GM23248 (cell line): Measurements from ENCODE around the gene SNX17. TPM values are rescaled to one million over a fixed set of nuclear protein-coding genes. Genes with fewer than 3 reads are reported as not detected.

Source experiments
- DNase-seq: peaks from one replicate; pipeline ENCODE4 v3.0.0-alpha.2; 2015
- H2AFZ ChIP-seq: fragments of 200-600 bp; sonication (generic); 2 replicates; pipeline ENCODE4 v1.6.1; 2016; ENCODE audit warnings: antibody characterized with exemption
- H3F3A ChIP-seq: fragments of 200-600 bp; sonication (generic); 2 replicates; pipeline ENCODE4 v1.6.1; 2016; ENCODE audit warnings: mild to moderate bottlenecking, antibody characterized with exemption, mixed run types; ENCODE audit not compliant: insufficient read depth
- H3K27ac ChIP-seq: fragments of 200-600 bp; sonication (generic); 2 replicates; pipeline ENCODE4 v1.5.1; 2016; ENCODE audit warnings: mild to moderate bottlenecking
- H3K27me3 ChIP-seq: fragments of 200-600 bp; sonication (generic); replicated peaks from 2 replicates; pipeline ENCODE4 v1.6.1; 2016; ENCODE audit warnings: mild to moderate bottlenecking; ENCODE audit not compliant: insufficient read depth
- H3K36me3 ChIP-seq: fragments of 200-600 bp; sonication (generic); 2 replicates; pipeline ENCODE4 v1.6.1; 2016; ENCODE audit warnings: low read depth, mild to moderate bottlenecking
- H3K4me1 ChIP-seq: fragments of 200-600 bp; sonication (generic); 2 replicates; pipeline ENCODE4 v1.6.1; 2016; ENCODE audit warnings: mild to moderate bottlenecking; ENCODE audit not compliant: insufficient read depth
- H3K4me2 ChIP-seq: fragments of 200-600 bp; sonication (generic); one replicate; pipeline ENCODE4 v1.6.1; 2016; ENCODE audit warnings: mild to moderate bottlenecking; ENCODE audit not compliant: unreplicated experiment
- H3K4me3 ChIP-seq: fragments of 200-600 bp; sonication (generic); 2 replicates; pipeline ENCODE4 v1.5.1; 2016; ENCODE audit warnings: mild to moderate bottlenecking
- H3K79me2 ChIP-seq: fragments of 200-600 bp; sonication (generic); 2 replicates; pipeline ENCODE4 v1.6.1; 2016; ENCODE audit warnings: mild to moderate bottlenecking; ENCODE audit not compliant: insufficient read depth
- H3K9ac ChIP-seq: fragments of 200-600 bp; sonication (generic); 2 replicates; pipeline ENCODE4 v1.6.1; 2016; ENCODE audit warnings: mild to moderate bottlenecking
- H3K9me2 ChIP-seq: fragments of 200-600 bp; sonication (generic); 2 replicates; pipeline ENCODE4 v1.6.1; 2016; ENCODE audit warnings: mixed run types, mild to moderate bottlenecking, moderate library complexity; ENCODE audit not compliant: insufficient read depth
- H3K9me3 ChIP-seq: fragments of 200-600 bp; sonication (generic); one replicate; pipeline ENCODE4 v1.6.1; 2017; ENCODE audit warnings: low read depth
- H4K20me1 ChIP-seq: fragments of 200-600 bp; sonication (generic); 2 replicates; pipeline ENCODE4 v1.6.0; 2016; ENCODE audit not compliant: insufficient read depth
- EZH2 ChIP-seq: fragments of 200-600 bp; sonication (generic); IDR thresholded peaks from 2 replicates; pipeline ENCODE4 v1.6.1; 2018; ENCODE audit warnings: antibody characterized with exemption, mild to moderate bottlenecking; ENCODE audit not compliant: insufficient read depth, poor library complexity, severe bottlenecking
- EZH2phosphoT487 ChIP-seq: fragments of 200-600 bp; sonication (generic); IDR thresholded peaks from 2 replicates; pipeline ENCODE4 v1.6.1; 2018; ENCODE audit warnings: antibody characterized with exemption, moderate library complexity, mild to moderate bottlenecking, low read depth; ENCODE audit not compliant: insufficient read depth
- WGBS, 2 experiments: methylation state at CpG; one replicate each; pipeline ENCODE4 v1.1.6; 2015 to 2017; ENCODE audit warnings: low lambda C conversion rate in 2 of 2, low coverage in 1 of 2; ENCODE audit errors: missing lambda C conversion rate in 2 of 2; 5-methylcytosine and 5-hydroxymethylcytosine counted together
- in situ Hi-C: fragments of 300-500 bp; cut with MboI; formaldehyde crosslinking; loops from 2 replicates; pipeline ENCODE4 v1.15.0; 2020
- polyA plus RNA-seq: library from polyadenylated mRNA; unstranded; fragments of >200 nt; fragmentation: Nextera tagmentation; extraction: Ambion mirVana; gene quantifications from 2 replicates; pipeline ENCODE4 v1.2.1, GENCODE V29; 2016
- total RNA-seq: library from RNA; depleted of rRNA; stranded (reverse); fragments of >200 nt; shearing (Covaris generic); gene quantifications from 2 replicates; pipeline ENCODE4 v1.2.3, GENCODE V29; 2014

The SNX17 gene
- total and polyA plus RNA-seq, 2 experiments from 2014 or later: 173 to 193 TPM

- Histone ChIP-seq H3K27me3 (no peaks in the 10 kb centered on the region), H3K36me3 (peaks cover 21% of the 10 kb centered on the region), H3K79me2 (peaks cover 84% of the 10 kb centered on the region), H3K4me2 (no peak overlapping the region), H3K9me3 (no peaks in the 10 kb centered on the region), H3K9me2 (no peaks in the 10 kb centered on the region), H3K4me1 (peaks cover 19% of the 10 kb centered on the region), H3K9ac (no peak overlapping the region), H3K27ac (no peak overlapping the region), H2AFZ (no peak overlapping the region), H3F3A (peaks cover 23% of the 10 kb centered on the region; the same call in 1 of the 2 replicates), H3K4me3 (no peak overlapping the region), H4K20me1 (no peaks in the 10 kb centered on the region)
- 85 to 95% methylated on average over 6 of the region's 6 CpGs for WGBS, 2 experiments
- in situ Hi-C loops: no loop called here
- no peak for DNase-seq
- no peak for TF ChIP-seq EZH2
- no peak for TF ChIP-seq EZH2phosphoT487
Measured at GRCh38 chr2:27372937-27373336, 2.5 kb downstream of the SNX17 start.

DNA sequence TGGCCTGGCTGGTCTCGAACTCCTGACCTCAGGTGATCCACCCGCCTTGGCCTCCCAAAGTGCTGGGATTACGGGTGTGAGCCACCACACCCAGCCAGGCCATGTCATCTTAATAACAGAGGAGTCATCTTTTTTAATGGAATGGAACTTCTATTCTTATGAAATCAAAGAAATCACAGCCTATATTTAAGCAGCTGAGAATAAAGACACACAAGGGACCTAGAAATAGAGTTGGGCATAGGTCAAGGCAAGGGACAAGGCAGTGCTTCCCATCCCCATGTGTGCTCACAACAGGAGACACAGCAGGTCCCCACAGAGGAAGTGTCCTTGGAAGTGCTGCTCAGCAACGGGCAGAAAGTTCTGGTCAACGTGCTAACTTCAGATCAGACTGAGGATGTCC lies 3.2 kb downstream of the SNX17 start:
- in situ Hi-C loops: no loop called here
- no peaks in the 10 kb centered on the region for H4K20me1 ChIP-seq
- no peak overlapping the region for H3K4me3 ChIP-seq

GRCh38 chr2:27375513-27376099 lies 5.2 kb downstream of the SNX17 start:
- H3K4me1 ChIP-seq: peaks cover 18% of the 10 kb centered on the region

More for the DNA sequence above, 3.2 kb downstream of the SNX17 start:
- H3K9ac ChIP-seq: no peak overlapping the region
- H3K9me2 ChIP-seq: no peaks in the 10 kb centered on the region
- 88 to 91% methylated on average over 5 of the region's 5 CpGs for WGBS, 2 experiments
- peaks cover 17% of the 10 kb centered on the region for H3K36me3 ChIP-seq
- no peak for TF ChIP-seq EZH2
- no peak for TF ChIP-seq EZH2phosphoT487
- H3K27ac ChIP-seq: no peak overlapping the region
- H3F3A ChIP-seq: peaks cover 23% of the 10 kb centered on the region; the same call in 1 of the 2 replicates
- peaks cover 82% of the 10 kb centered on the region for H3K79me2 ChIP-seq
- H2AFZ ChIP-seq: no peak overlapping the region
- no peaks in the 10 kb centered on the region for H3K27me3 ChIP-seq
- H3K9me3 ChIP-seq: no peaks in the 10 kb centered on the region
- no peak for DNase-seq
- H3K4me1 ChIP-seq: peaks cover 18% of the 10 kb centered on the region
- no peak overlapping the region for H3K4me2 ChIP-seq

DNA sequence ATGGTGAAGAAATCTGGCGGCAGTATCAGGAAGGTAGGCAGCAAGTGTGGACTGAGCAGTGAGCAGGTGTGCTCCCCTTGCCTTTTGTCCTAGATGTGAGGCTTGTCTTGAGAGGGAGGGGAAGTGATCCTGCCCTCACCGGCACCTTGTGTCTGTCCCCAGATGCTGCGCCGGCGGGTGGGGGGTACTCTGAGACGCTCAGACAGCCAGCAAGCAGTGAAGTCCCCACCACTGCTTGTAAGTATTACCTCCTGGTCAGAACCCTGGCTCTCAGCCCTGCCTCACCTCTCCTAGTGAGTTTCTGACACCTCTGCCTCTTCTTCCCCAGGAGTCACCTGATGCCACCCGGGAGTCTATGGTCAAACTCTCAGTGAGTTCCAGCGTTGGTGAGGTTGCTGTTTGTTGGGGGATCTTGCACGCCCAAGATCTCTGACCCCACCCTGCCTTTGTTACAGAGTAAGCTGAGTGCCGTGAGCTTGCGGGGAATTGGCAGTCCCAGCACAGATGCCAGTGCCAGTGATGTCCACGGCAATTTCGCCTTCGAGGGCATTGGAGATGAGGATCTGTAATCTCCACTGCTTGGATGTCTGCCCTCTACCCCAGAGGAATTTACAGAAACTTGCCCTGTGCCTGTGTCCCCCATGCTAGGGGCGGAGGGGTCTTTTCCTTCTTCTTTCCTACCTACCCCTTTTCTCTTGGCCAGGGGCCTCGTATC lies 5.9 kb downstream of the SNX17 start:
- no peaks in the 10 kb centered on the region for H3K9me2 ChIP-seq
- H2AFZ ChIP-seq: no peak overlapping the region
- 79 to 80% methylated on average over 16 of the region's 16 CpGs for WGBS, 2 experiments
- no peak overlapping the region for H3K9ac ChIP-seq
- H3K36me3 ChIP-seq: peaks cover 17% of the 10 kb centered on the region
- DNase-seq: no peak
- H3K79me2 ChIP-seq: peaks cover 79% of the 10 kb centered on the region
- H3K4me1 ChIP-seq: peaks cover 18% of the 10 kb centered on the region
- in situ Hi-C loops: no loop called here
- H3K27ac ChIP-seq: no peak overlapping the region
- H3K9me3 ChIP-seq: no peaks in the 10 kb centered on the region
- H3K4me3 ChIP-seq: no peak overlapping the region
- no peak for TF ChIP-seq EZH2phosphoT487
- TF ChIP-seq EZH2: no peak
- no peaks in the 10 kb centered on the region for H3K27me3 ChIP-seq
- no peaks in the 10 kb centered on the region for H4K20me1 ChIP-seq
- no peak overlapping the region for H3K4me2 ChIP-seq
- H3F3A ChIP-seq: peaks cover 26% of the 10 kb centered on the region

More at GRCh38 chr2:27375513-27376099, 5.2 kb downstream of the SNX17 start:
- Histone ChIP-seq H3K4me3 (no peak overlapping the region), H3K27ac (no peak overlapping the region), H3K4me2 (no peak overlapping the region), H3K27me3 (no peaks in the 10 kb centered on the region), H3K9ac (no peak overlapping the region), H3K36me3 (peaks cover 17% of the 10 kb centered on the region), H3K79me2 (peaks cover 86% of the 10 kb centered on the region), H2AFZ (no peak overlapping the region), H4K20me1 (no peaks in the 10 kb centered on the region), H3K9me2 (no peaks in the 10 kb centered on the region), H3K9me3 (no peaks in the 10 kb centered on the region), H3F3A (peaks cover 29% of the 10 kb centered on the region)
- in situ Hi-C loops: no loop called here
- TF ChIP-seq EZH2phosphoT487: no peak
- TF ChIP-seq EZH2: no peak
- DNase-seq: no peak
- WGBS, 2 experiments: 95 to 97% methylated on average over 20 of the region's 20 CpGs
